ENCODE data around the gene DGKD.

DGKD gene

DNA sequence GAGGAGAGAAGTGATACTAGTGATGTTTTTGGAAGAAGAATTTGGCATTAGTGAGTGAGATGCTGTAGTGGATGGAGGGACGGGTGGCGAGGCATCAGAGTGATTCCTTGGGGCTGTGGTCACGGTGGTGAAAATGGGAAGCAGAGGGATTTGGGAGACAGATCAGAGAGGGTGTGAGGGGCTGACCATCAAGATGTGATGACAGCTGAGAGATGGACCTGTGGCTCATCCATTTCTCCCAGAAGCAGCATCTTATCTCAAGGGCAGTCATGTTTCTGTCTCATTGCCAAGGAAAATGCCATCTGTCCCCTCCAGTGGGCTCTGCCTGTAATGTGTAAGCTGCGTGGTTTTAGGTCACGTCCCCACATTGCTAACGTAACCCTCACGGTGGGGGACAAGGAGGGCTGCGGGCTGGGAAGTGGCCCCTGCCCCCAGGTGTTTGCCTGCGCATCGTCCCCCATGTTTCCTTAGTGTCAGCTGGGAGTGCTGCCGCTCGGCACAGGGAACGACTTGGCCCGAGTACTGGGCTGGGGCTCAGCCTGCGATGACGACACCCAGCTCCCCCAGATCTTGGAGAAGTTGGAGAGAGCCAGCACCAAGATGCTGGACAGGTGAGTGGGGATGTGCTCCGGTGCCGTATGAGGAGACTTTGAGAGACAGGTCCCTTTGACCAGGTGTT lies 91.0 kb downstream of the DGKD start:
- no peak for DNase-seq (ENCODE audit: low spot score)

DNA sequence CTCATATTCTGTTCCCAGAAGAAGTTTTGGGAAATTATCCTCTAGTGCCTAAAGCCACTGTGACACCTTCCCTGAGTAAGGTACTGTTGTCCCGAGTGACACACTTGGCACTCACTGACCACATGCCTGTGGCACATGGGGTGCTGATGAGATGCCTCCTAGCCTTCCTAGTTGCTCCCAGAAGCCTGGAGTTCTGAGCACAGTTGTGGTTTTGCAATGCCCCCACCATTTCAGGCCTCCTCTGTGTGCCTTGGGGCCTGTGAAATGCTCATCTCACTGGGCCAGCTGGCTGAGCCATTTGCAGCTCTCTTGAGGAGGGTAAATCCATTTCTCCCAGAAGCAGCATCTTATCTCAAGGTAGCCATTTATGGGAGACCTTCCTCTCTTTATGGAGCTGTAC lies 91.8 kb downstream of the DGKD start:
- no peak for DNase-seq (ENCODE audit: low spot score)

DNA sequence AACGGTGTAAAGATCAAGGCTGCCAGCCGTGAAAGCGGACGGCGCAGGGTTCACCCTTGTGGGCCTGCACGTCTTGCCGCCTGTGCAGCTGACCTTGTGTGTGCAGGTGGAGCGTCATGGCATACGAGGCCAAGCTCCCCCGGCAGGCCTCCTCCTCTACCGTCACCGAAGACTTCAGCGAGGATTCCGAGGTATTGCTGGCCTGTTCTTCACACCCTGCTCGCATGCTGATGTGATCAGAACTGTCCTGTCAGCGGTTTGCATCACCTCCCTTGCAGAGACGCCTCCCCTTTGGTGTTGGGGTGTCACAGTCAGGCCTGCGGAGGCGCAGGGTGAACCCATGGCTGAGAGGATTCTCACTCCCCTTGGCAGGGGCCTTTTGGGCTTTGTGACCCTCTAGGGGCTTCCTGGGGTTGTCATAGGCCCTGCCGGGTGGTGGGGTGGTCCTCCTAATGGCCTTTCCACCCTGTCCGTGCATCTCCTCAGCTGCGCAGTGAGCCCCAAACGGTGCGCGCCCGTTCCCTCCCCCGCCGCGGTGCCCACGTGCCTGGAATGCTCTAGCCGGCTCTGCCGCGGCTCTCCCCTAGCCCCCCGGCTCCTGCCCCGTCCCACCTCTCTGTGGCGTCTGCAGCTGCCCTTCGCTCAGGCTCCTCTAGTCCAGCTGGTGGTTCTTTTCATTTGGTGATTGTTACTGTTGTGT lies 92.5 kb downstream of the DGKD start:
- DNase-seq (ENCODE audit: low spot score) = no peak

DNA sequence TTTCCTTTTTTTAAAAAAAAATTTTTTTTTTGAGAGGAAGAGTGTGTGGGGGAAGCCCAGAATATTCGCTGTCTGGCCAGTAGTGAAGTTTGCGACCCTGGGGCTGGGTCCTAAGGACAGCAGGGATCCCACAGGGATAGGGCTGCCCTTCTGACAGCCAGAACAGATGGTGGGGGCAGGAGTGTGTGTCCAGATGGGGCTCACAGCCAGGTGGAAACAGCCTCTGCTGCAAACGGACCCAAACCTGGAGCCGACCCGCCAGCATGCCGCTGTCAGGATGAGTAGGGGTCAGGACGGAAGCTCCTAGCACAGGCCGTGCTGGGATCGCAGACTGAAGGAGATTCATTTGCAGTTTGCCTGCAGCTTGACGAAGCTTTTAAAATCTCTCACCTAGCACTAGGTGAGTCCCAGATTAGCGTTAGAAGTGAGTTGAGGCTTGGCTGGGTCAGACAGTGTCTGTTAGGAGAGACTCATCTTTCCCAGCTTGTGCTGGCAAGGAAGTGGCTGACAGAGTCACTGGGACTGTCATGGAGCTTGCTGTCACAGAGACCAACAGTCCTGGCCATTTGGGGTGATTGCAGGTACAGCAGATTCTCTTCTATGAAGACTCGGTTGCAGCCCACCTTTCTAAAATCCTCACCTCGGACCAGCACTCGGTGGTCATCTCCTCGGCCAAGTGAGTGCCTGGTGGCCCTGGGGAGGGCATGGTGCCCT lies 93.4 kb downstream of the DGKD start:
- DNase-seq (ENCODE audit: low spot score) = no peak

DNA sequence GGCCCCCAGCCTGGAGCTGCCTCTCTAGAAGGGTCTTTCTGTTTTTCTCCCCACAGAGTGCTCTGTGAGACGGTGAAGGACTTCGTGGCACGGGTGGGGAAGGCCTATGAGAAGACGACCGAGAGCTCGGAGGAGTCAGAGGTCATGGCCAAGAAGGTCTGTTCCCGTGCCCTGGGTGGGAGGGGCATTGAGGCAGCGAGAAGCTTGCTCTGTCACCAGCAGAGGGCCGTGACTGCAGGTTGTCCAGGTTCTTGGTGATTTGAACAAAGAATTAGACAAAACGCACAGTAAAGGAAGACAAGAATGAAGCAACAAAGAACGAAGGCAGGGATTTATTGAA lies 93.9 kb downstream of the DGKD start:
- DNase-seq (ENCODE audit: low spot score) = no peak

DNA sequence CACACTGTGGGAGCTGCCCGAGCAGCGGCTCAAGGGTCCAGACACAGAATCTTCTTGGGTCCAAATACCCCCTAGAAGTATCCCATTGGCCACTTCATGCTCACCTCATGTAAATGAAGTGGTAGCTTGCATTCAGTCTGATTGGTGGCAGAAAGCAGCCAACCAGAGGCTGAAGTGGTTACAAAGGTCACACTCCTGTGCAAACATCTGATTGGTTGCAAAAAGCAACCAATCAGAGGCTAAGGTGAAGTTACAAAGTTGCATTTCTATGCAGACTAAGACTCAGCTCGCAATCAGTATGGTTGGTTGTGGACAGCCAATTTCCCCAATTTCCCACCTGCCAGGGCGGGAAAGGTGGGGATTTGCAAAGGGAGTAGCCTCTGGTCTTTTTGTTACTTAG lies 94.3 kb downstream of the DGKD start:
- no peak for DNase-seq (ENCODE audit: low spot score)

DNA sequence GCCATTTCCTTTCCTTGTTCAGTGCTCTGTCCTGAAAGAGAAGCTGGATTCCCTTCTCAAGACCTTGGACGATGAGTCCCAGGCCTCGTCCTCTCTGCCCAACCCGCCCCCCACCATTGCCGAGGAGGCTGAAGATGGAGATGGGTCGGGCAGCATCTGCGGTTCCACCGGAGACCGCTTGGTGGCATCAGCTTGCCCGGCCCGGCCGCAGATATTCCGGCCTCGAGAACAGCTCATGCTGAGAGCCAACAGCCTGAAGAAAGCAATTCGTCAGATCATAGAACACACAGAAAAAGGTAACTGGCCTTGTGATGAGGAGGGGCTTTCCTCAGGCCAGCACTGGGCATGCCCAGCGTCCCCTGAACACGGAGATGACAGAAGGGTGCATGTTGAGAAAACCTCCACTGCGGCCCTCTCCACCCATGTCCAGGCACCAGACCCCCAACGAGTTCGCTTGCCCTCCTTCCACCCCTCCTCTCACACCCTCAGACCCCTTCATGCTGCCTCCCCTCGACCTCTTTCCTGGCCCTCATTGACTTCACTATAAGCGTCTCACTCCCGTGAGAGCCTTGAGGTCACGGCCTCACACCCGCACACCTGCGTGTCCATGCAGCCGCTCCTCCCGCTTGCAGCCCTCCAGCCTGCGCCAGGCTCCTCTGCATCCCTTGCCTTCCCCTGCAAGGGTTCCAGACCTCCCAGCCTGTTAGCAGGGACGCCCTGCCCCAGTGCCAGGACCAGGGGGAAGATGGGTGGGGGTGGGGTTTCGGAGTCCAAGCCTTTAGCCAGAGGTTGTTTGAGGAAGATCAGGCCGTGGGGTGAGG lies 95.0 kb downstream of the DGKD start:
- no peak for DNase-seq (ENCODE audit: low spot score)

DNA sequence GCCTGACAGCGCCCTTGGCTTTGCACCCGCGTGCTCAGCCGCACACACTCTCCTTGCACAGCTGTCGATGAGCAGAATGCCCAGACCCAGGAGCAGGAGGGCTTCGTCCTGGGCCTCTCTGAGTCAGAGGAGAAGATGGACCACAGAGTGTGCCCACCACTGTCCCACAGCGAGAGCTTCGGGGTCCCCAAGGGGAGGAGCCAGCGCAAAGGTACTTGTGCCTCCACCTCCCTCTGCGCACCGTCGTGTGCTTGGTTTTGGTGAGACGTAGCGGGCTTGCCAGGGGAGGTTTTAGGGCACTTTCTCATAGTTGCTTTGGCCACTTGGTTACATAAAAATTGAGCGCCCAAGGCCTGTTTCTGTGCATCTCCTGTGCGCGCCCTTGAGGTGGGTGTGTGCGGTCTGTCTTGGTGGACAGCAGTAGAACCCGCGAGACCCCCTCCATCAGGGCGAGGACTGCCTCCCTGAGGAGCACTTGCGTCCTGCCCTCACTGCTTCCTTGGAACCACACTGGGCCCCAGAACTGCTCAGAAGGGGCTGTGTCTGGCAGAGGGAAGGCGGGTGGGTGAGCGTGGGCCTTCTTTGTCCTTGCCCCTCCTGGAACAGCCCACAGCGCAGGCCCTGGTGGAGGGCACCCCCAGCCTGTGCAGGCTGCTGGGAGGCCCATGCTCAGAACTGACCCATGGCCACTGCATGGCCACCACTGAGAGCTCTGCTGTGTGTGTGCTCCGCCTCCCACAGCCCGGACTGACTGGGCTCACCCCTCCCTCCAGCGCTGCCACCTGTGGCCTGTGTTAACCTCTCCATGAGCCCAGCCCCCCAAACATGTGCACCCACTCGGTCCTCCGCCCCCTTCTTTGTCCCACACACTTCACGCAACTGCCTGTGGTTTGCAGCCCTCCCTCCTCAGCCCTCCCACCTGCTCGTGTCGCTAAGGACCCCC lies 95.9 kb downstream of the DGKD start:
- DNase-seq (ENCODE audit: low spot score) = no peak

DNA sequence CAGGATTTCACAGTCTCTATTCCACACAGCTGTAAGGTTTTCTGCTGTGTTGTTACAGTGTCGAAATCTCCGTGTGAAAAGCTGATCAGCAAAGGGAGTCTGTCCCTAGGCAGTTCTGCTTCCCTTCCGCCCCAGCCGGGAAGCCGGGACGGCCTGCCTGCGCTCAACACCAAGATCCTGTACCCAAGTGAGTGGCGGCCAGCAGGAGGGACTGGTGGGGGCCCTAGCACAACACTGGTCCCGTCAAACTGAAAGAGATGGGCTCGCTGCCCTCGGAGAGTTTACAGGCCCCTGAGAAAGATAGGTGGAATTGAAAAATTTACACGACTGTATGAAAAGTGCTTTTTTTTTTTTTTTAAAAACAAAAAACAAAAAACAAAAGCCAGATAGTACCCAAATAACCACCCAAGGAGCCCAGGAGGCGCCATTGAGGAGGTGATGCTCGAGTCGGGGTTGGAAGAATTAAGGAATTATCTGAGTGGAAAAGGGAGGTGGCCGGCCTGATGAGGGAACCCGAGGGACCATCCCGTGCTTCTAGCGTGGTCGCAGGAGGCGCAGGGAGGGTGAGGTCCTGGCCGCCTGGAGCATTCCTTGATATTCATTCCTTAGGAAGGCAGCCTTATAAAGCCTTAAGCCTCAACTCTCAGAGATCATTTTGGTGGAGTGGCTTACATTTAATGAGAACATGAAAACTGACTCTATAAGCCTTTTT lies 96.7 kb downstream of the DGKD start:
- no peak for DNase-seq (ENCODE audit: low spot score)

DNA sequence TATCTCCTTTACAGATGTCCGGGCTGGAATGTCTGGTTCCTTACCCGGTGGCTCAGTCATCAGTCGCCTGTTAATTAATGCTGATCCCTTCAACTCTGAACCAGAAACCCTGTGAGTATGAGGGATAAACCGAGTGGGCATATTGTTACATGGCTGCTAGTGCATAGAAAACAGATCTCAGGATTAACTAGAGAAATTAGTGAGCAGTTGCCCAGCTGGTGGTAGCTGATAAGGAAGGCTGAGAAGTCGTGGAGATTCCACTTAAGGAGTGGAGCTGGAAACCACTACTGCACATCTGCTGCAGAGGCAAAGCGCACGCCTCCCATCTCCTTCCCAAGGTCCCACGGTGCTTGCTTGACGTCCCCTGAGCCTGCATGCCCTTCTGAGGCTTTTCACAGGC lies 97.7 kb downstream of the DGKD start:
- no peak for DNase-seq (ENCODE audit: low spot score)

DNA sequence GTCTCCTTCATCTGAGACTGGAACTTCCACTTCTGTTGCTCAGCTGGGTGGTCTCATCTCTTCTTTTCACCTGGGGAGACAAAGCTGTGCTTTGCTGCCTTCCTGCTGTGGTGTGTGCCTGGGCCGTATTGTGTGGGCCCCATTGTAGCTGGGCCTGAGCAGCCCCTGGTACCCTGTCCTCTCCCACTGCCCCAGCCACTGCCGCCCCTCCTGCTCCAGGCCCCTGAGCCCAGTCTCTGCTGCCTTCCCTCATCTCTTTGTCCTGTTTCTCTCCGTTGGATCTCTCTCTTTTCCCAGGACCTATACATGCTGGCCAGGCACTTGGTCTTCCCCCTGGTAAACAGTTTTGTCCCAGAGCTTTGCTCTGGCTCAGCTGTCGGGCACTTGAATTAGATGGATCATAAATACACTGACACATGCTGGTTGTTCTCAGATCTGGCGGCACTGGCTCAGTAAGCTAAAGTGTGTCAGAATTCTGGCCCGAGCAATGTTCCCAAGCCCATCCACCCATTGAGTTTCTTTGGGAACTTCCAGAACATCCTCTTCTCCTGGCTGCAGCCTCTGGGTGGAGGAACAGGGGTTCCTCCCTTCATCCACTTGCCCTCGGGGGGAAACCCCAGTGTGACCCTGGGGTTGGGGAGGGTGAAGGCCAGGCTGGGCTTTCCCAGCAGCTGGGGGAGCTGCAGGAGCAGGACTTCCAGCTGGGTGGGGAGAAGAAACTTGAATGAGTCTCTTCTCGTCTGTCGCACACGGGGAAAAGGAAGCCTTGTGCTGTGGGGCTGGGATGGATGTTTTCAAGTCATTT lies 99.0 kb downstream of the DGKD start:
- no peak for DNase-seq (ENCODE audit: low spot score)

DNA sequence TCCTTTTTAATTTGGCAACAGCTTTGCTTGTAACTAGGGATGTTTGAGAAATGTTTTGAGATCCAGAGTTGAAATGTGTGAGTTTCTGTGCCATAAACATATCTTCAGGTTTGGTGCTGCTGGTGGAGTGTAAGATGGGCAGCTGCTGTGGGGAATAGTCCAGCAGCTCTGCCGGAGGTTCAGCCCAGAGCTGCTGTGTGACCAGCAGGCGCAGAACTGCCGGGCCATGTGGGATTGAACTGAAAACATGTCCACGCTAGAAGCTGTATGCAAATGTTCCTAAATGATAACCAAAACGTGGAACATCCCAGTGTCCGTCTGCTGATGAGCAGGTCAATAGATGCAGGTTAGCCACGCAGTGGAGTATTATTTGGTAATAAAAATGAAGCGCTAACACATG lies 99.6 kb downstream of the DGKD start:
- DNase-seq (ENCODE audit: low spot score) = no peak

DNA sequence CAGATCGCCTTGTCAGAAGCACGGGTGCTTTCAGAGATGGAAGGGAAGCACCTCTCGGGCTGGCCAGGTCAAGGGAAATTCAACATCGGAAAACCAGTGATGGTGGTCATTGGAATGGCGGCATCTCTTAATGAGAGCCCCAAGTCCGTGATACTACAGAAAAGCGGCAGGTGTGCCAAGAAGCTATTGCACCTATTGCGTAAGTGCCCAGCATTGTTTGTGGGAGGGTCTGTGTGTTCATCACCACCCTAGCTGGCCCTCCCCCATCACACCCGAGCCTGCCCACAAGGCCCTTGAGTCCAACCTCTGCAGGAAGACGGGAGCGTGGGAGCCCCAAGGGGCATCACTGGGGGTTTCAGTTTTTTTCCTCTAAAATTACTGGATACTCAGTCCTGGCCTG lies 100.7 kb downstream of the DGKD start:
- DNase-seq (ENCODE audit: low spot score) = no peak

DNA sequence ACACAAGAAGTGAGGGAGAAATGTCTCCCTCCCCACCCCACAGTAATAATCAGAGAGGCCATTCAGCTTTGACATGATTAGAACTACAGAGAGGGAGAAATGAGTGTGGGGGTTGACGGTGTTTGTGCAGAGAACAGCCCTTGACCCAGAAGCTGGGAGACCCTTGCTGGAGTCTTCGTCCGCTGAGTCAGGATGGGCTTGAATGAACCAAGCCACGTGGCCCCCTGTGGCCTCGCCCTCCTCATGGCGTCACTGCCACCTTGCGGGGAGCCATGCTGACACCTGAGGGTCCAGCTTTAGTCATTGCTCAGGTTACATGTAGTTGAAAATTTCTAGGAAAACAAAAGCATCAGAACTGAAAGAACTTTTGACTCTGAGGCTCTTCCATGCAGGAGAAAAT lies 101.2 kb downstream of the DGKD start:
- DNase-seq (ENCODE audit: low spot score) = no peak

DNA sequence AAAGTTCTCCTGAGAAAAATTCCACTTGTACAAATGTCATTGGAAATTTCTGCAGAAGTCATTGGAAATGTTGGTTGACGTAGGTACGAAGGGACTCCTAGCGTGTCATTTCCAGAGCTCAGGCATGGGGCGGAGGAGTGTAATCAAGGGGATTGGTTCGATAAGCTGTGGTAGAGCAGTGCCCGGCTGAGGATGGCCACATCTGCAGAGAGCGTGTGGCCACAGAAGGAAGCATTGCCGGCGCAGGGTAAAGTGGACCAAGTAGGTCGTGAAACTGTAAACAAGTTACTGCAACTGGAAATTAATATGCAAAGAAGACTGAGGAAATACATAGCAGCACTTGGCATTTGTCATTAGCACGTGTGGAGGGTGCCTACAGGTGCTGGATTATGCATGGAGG lies 101.8 kb downstream of the DGKD start:
- DNase-seq (ENCODE audit: low spot score) = no peak

DNA sequence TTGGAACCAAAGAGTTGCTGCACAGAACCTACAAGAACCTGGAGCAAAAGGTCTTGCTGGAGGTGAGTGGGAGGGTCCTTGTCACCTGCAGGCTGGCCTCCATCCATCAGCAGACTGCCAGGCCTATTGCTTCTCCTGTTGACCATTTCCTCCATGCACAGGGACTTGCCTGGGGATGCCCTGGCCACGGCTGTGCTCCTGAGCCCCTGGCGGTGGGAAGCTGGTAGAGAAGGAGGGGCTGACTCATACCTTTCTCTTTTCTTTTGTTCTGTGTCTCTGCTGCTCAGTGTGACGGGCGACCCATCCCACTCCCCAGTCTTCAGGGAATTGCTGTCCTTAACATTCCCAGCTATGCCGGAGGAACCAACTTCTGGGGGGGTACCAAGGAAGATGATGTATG lies 102.6 kb downstream of the DGKD start:
- no peak for DNase-seq (ENCODE audit: low spot score)

DNA sequence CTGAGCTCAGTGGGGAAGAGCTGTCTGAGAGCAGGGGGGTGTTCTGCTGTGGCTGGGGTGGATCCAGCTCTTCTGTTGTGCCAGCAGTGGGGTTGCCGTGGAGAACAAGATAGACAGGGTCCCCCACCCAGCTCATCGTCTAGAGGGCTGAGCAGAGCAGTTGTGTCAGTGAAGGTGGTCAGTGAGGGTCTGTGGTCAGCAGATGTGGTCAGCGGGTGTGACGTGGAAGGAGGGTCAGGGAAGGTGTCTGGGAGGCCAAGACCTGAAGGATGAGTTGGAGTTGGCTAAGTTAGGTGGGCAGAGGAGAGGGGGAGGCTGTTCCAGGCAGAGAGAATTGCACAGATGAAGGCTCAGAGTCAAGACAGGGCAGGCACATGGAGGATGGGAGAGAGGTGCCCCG lies 103.1 kb downstream of the DGKD start:
- no peak for DNase-seq (ENCODE audit: low spot score)

DNA sequence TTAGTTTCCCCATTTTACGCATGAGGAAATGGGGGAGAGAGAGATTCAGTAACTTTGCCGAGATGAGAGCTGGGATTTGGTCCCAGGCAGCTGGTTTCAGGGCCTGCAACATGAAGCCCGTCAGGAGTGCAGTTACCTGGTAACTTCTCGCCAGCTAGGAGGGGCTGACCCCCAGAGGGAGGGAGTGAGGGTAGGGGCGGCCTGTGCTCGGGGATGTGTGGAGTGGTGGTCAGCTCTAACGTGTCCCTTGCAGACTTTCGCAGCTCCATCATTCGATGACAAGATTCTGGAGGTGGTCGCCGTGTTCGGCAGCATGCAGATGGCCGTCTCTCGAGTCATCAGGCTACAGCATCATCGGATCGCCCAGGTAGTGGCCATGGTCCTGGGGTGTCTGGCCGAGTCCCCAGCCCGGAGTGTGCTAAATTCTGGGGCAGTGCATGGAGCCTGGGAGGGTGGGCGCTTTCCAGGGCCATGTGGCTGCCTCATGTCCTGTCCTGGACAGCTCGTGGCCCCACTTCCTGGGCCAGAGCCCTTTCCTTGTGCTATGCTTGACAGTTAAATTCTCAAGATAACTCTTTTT lies 103.8 kb downstream of the DGKD start:
- no peak for DNase-seq (ENCODE audit: low spot score)

DNA sequence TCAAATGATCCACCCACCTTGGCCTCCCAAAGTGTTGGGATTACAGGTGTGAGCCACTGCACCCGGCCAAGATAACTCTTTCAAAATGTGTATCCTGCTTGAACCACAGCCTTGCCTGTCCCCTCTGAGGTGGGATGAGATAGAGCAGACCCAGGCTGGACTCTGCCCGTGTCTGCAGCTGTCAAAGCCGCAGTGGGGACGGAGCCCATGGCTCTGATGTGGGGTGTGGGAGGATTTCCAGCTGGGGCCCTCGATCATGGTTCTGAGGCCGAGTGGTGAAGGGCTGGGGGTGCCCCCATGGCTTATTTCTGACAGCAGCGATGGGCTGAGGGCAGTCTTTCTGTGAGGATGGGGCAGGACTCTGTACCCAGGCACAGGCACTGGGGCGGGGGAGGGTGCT lies 104.5 kb downstream of the DGKD start:
- DNase-seq (ENCODE audit: low spot score) = no peak

DNA sequence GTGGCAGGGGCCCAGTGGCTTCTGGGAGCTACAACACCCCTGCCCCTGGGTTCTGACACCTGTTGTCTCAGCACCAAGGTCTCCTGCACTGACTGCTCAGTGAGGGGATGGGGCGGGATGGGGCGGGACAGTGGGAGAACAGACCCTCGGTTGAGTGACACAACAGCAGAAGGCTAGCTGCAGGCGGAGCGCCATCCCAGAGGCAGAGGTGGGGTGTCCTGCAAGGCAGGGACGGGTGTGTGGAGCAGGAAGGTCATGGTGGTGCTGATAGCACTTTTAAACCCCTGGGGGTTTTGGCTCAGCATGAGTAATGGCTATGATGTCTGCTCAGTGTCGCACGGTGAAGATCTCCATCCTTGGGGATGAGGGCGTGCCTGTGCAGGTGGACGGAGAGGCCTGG lies 105.1 kb downstream of the DGKD start:
- no peak for DNase-seq (ENCODE audit: low spot score)
